Retinal pigment epithelial cell (primary cell): ENCODE measurements around the gene BID.
"Not testable (repeated sequence)": the region's sequence is repeated elsewhere in the genome, so short reads cannot be mapped to it uniquely, and the experiment has no call there.

ENCODE experiments used
- DNase-seq: peaks from one replicate; pipeline ENCODE4 v3.0.0-alpha.2; 2010; ENCODE audit warnings: low read depth
- H3K4me3 ChIP-seq: 2 replicates; pipeline ENCODE4 v1.5.1; 2011; ENCODE audit warnings: mild to moderate bottlenecking, low read length, control low read depth, moderate library complexity
- TF ChIP-seq, protein P1 (sequence below): conservative IDR thresholded peaks from 2 replicates; pipeline ENCODE4 v1.5.1; 2011; ENCODE audit warnings: low read depth, low read length, control low read depth, inconsistent platforms

The BID gene

DNA sequence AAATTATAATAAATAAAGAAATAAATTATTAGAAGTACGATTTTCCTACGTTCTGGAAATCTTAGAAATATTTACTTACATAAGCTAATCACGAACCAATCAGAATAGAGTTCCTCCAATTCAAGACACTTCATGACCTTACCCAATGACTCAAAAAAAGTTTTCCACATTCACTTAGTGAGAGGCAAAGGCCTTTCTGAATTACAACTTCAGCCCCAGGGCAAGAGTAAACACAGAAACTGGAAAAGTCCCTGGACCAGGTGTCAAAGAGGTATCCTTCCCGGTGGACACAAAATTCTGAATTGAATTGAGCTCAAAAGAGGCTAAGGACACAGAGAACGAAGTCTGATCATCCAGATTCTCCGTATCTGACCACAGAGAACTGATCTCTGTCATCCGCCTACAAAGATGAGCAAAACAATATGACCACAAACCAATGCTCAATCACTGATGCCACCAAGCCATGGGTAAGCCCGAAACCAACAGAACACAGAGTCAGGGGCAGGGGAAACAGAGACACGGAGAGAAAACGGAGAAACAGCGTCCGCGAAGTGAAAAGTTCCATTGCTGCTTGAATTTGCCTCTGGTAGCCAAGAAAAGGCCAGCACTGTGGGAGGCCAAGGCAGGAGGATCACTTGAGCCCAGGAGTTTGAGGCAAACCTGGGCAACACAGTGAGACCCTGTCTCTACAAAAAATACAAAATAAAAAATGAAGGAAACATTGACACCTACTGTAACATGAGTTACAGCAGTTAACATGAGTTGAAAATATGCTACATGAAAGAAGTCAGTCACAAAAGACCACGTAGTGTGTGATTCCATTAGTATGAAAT lies 6.8 kb downstream of the BID start:
- no peak overlapping the region for H3K4me3 ChIP-seq
- TF ChIP-seq, protein P1, sequence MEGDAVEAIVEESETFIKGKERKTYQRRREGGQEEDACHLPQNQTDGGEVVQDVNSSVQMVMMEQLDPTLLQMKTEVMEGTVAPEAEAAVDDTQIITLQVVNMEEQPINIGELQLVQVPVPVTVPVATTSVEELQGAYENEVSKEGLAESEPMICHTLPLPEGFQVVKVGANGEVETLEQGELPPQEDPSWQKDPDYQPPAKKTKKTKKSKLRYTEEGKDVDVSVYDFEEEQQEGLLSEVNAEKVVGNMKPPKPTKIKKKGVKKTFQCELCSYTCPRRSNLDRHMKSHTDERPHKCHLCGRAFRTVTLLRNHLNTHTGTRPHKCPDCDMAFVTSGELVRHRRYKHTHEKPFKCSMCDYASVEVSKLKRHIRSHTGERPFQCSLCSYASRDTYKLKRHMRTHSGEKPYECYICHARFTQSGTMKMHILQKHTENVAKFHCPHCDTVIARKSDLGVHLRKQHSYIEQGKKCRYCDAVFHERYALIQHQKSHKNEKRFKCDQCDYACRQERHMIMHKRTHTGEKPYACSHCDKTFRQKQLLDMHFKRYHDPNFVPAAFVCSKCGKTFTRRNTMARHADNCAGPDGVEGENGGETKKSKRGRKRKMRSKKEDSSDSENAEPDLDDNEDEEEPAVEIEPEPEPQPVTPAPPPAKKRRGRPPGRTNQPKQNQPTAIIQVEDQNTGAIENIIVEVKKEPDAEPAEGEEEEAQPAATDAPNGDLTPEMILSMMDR = no peak
- no peak for DNase-seq

DNA sequence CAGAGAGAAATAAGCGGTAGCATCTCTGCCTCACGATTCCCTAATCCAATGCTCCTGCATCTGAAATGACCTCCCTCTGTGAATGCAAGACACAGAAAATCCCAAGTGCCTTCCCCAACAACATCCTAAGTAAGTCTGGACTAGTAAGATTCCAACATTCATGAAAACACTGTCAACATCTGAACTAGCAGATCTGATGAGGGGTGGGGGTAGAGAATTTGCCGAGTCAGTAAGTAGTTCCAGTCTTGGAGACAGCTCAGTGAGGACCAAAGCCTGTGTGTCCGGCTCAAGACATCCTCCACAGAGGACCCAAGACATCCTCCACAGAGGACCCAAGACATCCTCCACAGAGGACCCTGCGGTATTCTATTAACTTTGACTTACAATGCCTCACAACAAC lies 9.4 kb downstream of the BID start:
- not testable (repeated sequence) for H3K4me3 ChIP-seq, DNase-seq

GRCh38 chr22:17764036-17764435 lies 10.2 kb downstream of the BID start:
- no peak overlapping the region for H3K4me3 ChIP-seq
- DNase-seq = no peak
- TF ChIP-seq, protein P1 = no peak

DNA sequence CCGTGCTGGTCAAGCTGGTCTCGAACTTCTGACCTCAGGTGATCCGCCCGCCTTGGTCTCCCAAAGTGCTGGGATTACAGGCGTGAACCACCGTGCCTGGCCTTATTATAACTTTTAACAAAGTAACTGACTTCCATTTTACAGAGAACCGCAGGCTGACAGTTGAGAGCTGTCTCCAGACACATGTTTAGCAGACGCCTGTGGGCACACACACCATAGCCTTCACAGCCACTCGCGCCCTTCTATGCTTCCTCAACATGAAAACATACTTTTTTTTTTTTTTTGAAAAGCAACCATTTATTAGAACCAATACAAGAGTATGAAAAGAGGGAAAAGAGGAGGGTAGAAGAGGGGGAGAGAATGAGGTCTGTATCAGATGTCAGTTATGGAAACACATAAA lies 10.8 kb downstream of the BID start:
- DNase-seq, H3K4me3 ChIP-seq: not testable (repeated sequence)

DNA sequence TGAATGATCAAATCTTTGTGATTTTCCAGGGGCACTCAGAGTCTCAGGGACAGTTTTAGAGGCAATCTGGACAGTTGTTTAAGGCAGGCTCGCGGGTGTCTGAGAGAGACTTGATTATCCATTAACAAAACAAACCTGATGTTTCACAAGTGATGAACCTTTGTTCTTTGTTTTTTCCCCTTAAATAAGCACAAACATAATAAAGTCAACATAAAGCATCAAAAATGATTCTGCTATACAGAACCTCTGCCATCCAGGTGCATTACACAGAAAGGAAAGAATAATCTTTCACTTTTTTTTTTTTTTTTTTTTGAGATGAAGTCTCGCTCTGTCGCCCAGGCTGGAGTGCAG lies 13.2 kb downstream of the BID start:
- no peak overlapping the region for H3K4me3 ChIP-seq

DNA sequence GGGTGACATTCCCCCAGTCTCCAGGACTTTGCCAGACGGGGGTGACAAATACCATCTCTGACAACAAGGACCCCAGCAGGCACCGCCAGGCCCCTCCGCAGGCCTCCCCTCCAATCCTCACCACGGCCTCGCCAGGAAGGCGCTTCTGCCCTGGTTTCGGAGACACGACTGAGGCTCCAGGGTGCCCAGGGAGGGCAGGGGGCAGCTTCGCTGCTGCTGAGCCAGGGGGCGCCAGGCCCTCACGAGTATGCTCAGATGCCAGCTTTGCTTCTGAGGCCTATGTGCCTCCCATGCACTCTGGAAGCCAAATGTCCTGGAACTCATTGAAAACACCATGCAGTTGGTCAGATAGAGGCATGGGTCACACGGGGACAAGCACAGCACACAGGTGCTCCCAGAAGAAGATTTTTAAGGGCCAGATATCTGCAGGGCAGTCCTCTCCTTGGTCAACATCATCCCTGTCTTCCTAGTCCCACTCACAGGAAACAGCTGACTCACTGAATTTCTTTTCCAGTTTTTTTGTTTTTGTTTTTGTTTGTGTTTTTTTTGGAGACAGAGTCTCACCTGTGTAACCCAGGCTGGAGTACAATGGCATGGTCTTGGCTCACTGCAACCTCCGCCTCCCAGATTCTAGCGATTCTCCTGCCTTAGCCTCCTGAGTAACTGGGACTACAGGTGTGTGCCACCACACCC lies 19.9 kb downstream of the BID start:
- no peak overlapping the region for H3K4me3 ChIP-seq
- DNase-seq = no peak
- TF ChIP-seq, protein P1 = peak; percentile 45

More for the DNA sequence above, 13.2 kb downstream of the BID start:
- no peak for DNase-seq
- TF ChIP-seq, protein P1 = no peak

GRCh38 chr22:17753401-17753989 lies 20.8 kb downstream of the BID start:
- no peak overlapping the region for H3K4me3 ChIP-seq
- no peak for DNase-seq
- TF ChIP-seq, protein P1 = no peak

DNA sequence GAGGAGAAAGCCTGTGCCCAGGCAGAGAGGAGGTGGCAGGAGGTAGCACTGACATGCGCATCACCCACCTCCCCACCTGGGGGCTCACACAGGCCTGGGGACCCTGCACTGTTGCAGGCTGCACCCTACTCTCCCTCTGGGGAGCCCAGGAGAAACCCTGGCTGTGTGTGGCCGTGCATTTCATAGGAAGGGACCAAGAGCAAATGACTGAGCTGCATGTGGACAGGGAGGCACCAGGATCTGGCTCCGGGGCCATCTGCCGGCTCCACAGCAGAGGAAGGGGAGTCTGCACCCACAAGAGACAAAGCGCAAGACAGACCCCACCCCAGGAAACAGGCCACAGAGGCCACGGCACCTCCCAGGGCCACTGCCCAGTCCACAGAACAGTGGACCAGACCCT lies 22.7 kb downstream of the BID start:
- no peak overlapping the region for H3K4me3 ChIP-seq
- DNase-seq = no peak
- TF ChIP-seq, protein P1 = no peak
